Heart right ventricle (tissue), 16 donors: Measurements from ENCODE around the gene ZNF384. TPM values are rescaled to one million over a fixed set of nuclear protein-coding genes. Genes with fewer than 3 reads are reported as not detected.

ENCODE experiments used
- ATAC-seq, 8 donors: fragments of 200-7000 bp; cut with Tn5 transposase; one replicate each; pipeline ENCODE4 v1.9.1; 2020; ENCODE audit warnings: mild to moderate bottlenecking in 8 of 8, moderate library complexity in 8 of 8, moderate number of reproducible peaks in 1 of 8
- DNase-seq, 2 donors: peaks; one replicate each; pipeline ENCODE4 v3.0.0-alpha.2; 2020
- H3K27ac ChIP-seq, 10 donors: fragments of 200-600 bp; sonication (generic) in 2 of 10; one replicate each; pipeline versions ENCODE4 v1.5.0 to v1.8.0; 2020 to 2022; ENCODE audit warnings: mild to moderate bottlenecking in 3 of 10
- H3K27me3 ChIP-seq, 7 donors: fragments of 200-600 bp; one replicate each; pipeline ENCODE4 v1.8.0; 2021 to 2022; ENCODE audit warnings: mild to moderate bottlenecking in 2 of 7
- H3K36me3 ChIP-seq, 9 donors: fragments of 200-600 bp; sonication (generic) in 1 of 9; one replicate each; pipeline versions ENCODE4 v1.5.0 to v1.8.0; 2020 to 2022; ENCODE audit warnings: mild to moderate bottlenecking in 2 of 9
- H3K4me1 ChIP-seq, 9 donors: fragments of 200-600 bp; sonication (generic) in 1 of 9; one replicate each; pipeline versions ENCODE4 v1.5.0 to v1.8.0; 2020 to 2022; ENCODE audit warnings: mild to moderate bottlenecking in 4 of 9
- H3K4me3 ChIP-seq, 10 donors: fragments of 200-600 bp; sonication (generic) in 2 of 10; one replicate each; pipeline versions ENCODE4 v1.5.0 to v1.8.0; 2020 to 2022; ENCODE audit warnings: mild to moderate bottlenecking in 7 of 10, moderate library complexity in 2 of 10
- H3K9me3 ChIP-seq, 11 donors: fragments of 200-600 bp in 10 of 11; sonication (generic) in 2 of 11; one replicate each; pipeline versions ENCODE4 v1.5.0 to v1.8.0; 2013 to 2022; ENCODE audit warnings: mild to moderate bottlenecking in 2 of 11, control low read depth in 1 of 11, moderate library complexity in 1 of 11
- CTCF ChIP-seq, 9 donors: fragments of 200-600 bp; sonication (generic) in 2 of 9; IDR thresholded peaks; one replicate each; pipeline versions ENCODE4 v1.5.0 to v1.8.0; 2021 to 2022; ENCODE audit warnings: antibody characterized with exemption in 9 of 9, mild to moderate bottlenecking in 5 of 9, moderate library complexity in 1 of 9
- WGBS, 2 donors: extraction: QIAGEN DNeasy Blood & Tissue Kit; methylation state at CpG; one replicate each; pipeline ENCODE4 v1.1.7; 2013; ENCODE audit warnings: inconsistent platforms in 1 of 2; 5-methylcytosine and 5-hydroxymethylcytosine counted together
- intact Hi-C, 10 donors: fragments of 100-400 bp; cut with DNase I; formaldehyde crosslinking; loops; one replicate each; pipeline versions ENCODE4 v1.11.1 to v1.14.2; 2022
- polyA plus RNA-seq, 2 donors: library from polyadenylated mRNA; stranded (reverse); fragments of 200-250 nt; gene quantifications; one replicate each; pipeline ENCODE4 v1.2.3, GENCODE V29; 2013
- total RNA-seq, 10 donors: library from RNA; stranded (reverse); fragmentation: NEBNext Ultra II Directional in 3 of 10; extraction: Animal tissue kit (Norgen Biotek cat#: 25700) in 3 of 10; gene quantifications; one replicate each; pipeline versions ENCODE4 v1.2.1 to v1.2.4, GENCODE V29; 2021 to 2023
- donor health status: Arrhythmogenic right ventricular cardiomyopathy.
- donor health status: ischemic (EF 13 %, LVEDD 7.1; RV severe dilation, severe dysfunction).
- donor health status: healthy with polysubstance abuse.
- donor health status: DM: no; HTN: yes; CAD: no.
- donor health status: DM: no; HTN: no; CAD: no.
- donor health status: ischemic (EF 25% LVEDD 6.9; RV normal size, moderate dysfunction).
- donor health status: ischemic (EF 25% LVEDD 5.7; RV mildly dilated, moderate dysfunction).
- donor health status: healthy.
- donor health status: DM: yes; HTN: yes; CAD: no.
- donor health status: Ischemic cardiomyopathy.
- donor health status: ischemic (EF 35%, LVEDD 5.7; RV mildly dilated, moderate dysfunction).
- donor health status: nonischemic (EF 11% LVEDD 7.7; RV severe dilation, severe dysfunction).
- donor health status: DM: yes; HTN: yes; CAD: no.
- donor health status: PGD.
- donor health status: ischemic (EF 29% LVEDD 5.4; RV normal size, mild dysfunction).
- donor health status: nonischemic (EF 23%, LVEDD 6.1; RV moderate dilation, normal function).

The ZNF384 gene
- total and polyA plus RNA-seq, 12 donors, result 17.6 to 36.0 (median 28.7) TPM

GRCh38 chr12:6662906-6663742, 26.1 kb downstream of the ZNF384 start, which contains the start of gene ING4:
Gene ING4 (minus strand): TSS chr12:6663119. CDS start chr12:6663101, 18 bp downstream.
- intact Hi-C loops, result loop anchor here in 7 of 10 donors (1.0 to 5.0 kb wide), 6 partner anchors 26 to 60 kb away; partner anchors contain the start of genes ZNF384 (in 6 of the 7), COPS7A (in 3 of the 7) and CHD4 (in 1 of the 7)
- peaks cover 0 to 43% (median 15%) of the 10 kb centered on the region in 9 donors for H3K36me3 ChIP-seq
- DNase-seq (peak; percentile 94 to 99), ATAC-seq (peak; percentile 99 to 100 (median 100))
- no peaks in the 10 kb centered on the region for H3K9me3 ChIP-seq
- H3K27me3 ChIP-seq, result no peaks in the 10 kb centered on the region
- no peak for TF ChIP-seq CTCF (IDR thresholded peaks at IDR 0.05)
- H3K4me1 ChIP-seq, result peaks cover 0 to 32% (median 15%) of the 10 kb centered on the region in 9 donors
- H3K4me3 ChIP-seq, result peak within 1 kb of the TSS; percentile 62 to 92 (median 82)
- 3% methylated on average over 37 of the region's 37 CpGs for WGBS, 2 donors
- peak within 1 kb of the TSS; percentile 5 to 88 (median 78) for H3K27ac ChIP-seq

- Histone ChIP-seq H3K4me3 (peak overlapping the region; percentile 62 to 92 (median 82)), H3K4me1 (peaks cover 0 to 32% (median 15%) of the 10 kb centered on the region in 9 donors), H3K9me3 (no peaks in the 10 kb centered on the region), H3K27ac (peak overlapping the region in 9 of 10 donors; percentile 55 to 86 (median 73)), H3K27me3 (no peaks in the 10 kb centered on the region), H3K36me3 (peaks cover 0 to 43% (median 10%) of the 10 kb centered on the region in 9 donors)
- no peak for TF ChIP-seq CTCF (IDR thresholded peaks at IDR 0.05)
- DNase-seq, result no peak
- intact Hi-C loops, result loop anchor here in 7 of 10 donors (2.0 to 5.0 kb wide), 5 partner anchors 26 to 60 kb away; partner anchors contain the start of genes COPS7A (in 3 of the 7), CHD4 (in 1 of the 7) and ZNF384 (in 1 of the 7)
- 0 to 1% methylated on average over 10 of the region's 10 CpGs for WGBS, 2 donors
- ATAC-seq, result peak in 6 of 8 donors; percentile 16 to 69 (median 40)
These were observed 26.6 kb downstream of the ZNF384 start for GRCh38 chr12:6662602-6662905.

- ATAC-seq, result peak; percentile 25 to 86 (median 70)
- peaks cover 0 to 100% (median 60%) of the 10 kb centered on the region in 9 donors for H3K36me3 ChIP-seq
- H3K4me1 ChIP-seq, result peaks cover 0 to 16% (median 8%) of the 10 kb centered on the region in 9 donors
- TF ChIP-seq CTCF (IDR thresholded peaks at IDR 0.05), result no peak
- H3K4me3 ChIP-seq, result no peak overlapping the region
- intact Hi-C loops, result loop anchor here in 3 of 10 donors (5.0 kb wide), 2 partner anchors 37 to 92 kb away; no protein-coding TSS in a partner anchor
- no peaks in the 10 kb centered on the region for H3K27me3 ChIP-seq
- DNase-seq, result no peak
- H3K9me3 ChIP-seq, result no peaks in the 10 kb centered on the region
- peak overlapping the region in 7 of 10 donors; percentile 20 to 65 (median 47) for H3K27ac ChIP-seq
- 58 to 68% methylated on average over 5 of the region's 5 CpGs for WGBS, 2 donors
These were observed 35.2 kb downstream of the ZNF384 start for GRCh38 chr12:6653987-6654386.

GRCh38 chr12:6653342-6653741, 35.8 kb downstream of the ZNF384 start:
- DNase-seq (no peak), ATAC-seq (peak in 3 of 8 donors; percentile 13 to 50 (median 43))
- 100% methylated on average over 1 of the region's 1 CpG for WGBS, 2 donors
- no peak for TF ChIP-seq CTCF (IDR thresholded peaks at IDR 0.05)
- Histone ChIP-seq H3K9me3 (no peaks in the 10 kb centered on the region), H3K4me1 (peaks cover 0 to 16% (median 8%) of the 10 kb centered on the region in 9 donors), H3K27me3 (no peaks in the 10 kb centered on the region), H3K27ac (peak overlapping the region in 6 of 10 donors; percentile 26 to 65 (median 51)), H3K36me3 (peaks cover 0 to 100% (median 60%) of the 10 kb centered on the region in 9 donors), H3K4me3 (no peak overlapping the region)
- intact Hi-C loops, result loop anchor here in 3 of 10 donors (5.0 kb wide), 2 partner anchors 36 to 91 kb away; no protein-coding TSS in a partner anchor
